A673 (cell line): ENCODE measurements around the gene DMC1. TPM values are rescaled to one million over a fixed set of nuclear protein-coding genes. Genes with fewer than 3 reads are reported as not detected.

Experiments used
- BruUV-seq: library from RNA; stranded (reverse); fragments of 400-500 nt; replicated peaks from 2 replicates; lab custom pipeline; 2021; lab: Mats Ljungman, UMichigan
- CTCF ChIA-PET: fragments of 300-600 bp; sonication (Branson Sonifier 250); formaldehyde crosslinking; loops from one replicate; lab custom pipeline; 2022; ENCODE audit warnings: antibody characterized with exemption; lab: Charles Lee
- POLR2A ChIA-PET: fragments of 300-600 bp; sonication (Branson Sonifier 250); formaldehyde crosslinking; loops from one replicate; lab custom pipeline; 2022; ENCODE audit warnings: antibody characterized with exemption; ENCODE audit not compliant: low non-redundant PET; lab: Charles Lee
- DNase-seq: peaks from one replicate; pipeline ENCODE4 v3.0.0-alpha.2; 2015; ENCODE audit warnings: low spot score
- H3K27ac ChIP-seq: fragments of 200-600 bp; sonication (generic); 2 replicates; pipeline ENCODE4 v1.5.1; 2016; ENCODE audit warnings: mixed run types, low read depth, mild to moderate bottlenecking, mixed read lengths, antibody characterized with exemption, low read length; ENCODE audit not compliant: poor library complexity, severe bottlenecking
- H3K27me3 ChIP-seq: fragments of 200-600 bp; sonication (generic); replicated peaks from 2 replicates; pipeline ENCODE4 v1.6.1; 2017; ENCODE audit warnings: mixed run types, low read depth, mild to moderate bottlenecking, mixed read lengths, antibody characterized with exemption, low read length; ENCODE audit not compliant: insufficient read depth, poor library complexity
- H3K36me3 ChIP-seq: fragments of 200-600 bp; sonication (generic); 2 replicates; pipeline ENCODE4 v1.6.1; 2016; ENCODE audit warnings: mixed run types, mild to moderate bottlenecking, mixed read lengths, antibody characterized with exemption, low read length; ENCODE audit not compliant: insufficient read depth, poor library complexity, severe bottlenecking
- H3K4me1 ChIP-seq: fragments of 200-600 bp; sonication (generic); 2 replicates; pipeline ENCODE4 v1.6.1; 2017; ENCODE audit warnings: mixed run types, mild to moderate bottlenecking, mixed read lengths, antibody characterized with exemption, low read length; ENCODE audit not compliant: insufficient read depth, poor library complexity, severe bottlenecking
- H3K4me3 ChIP-seq: fragments of 200-600 bp; sonication (generic); 2 replicates; pipeline ENCODE4 v1.5.1; 2016; ENCODE audit warnings: low read depth, mixed run types, mild to moderate bottlenecking, mixed read lengths, low read length; ENCODE audit not compliant: poor library complexity, severe bottlenecking
- H3K9me3 ChIP-seq: fragments of 200-600 bp; sonication (generic); 2 replicates; pipeline ENCODE4 v1.6.1; 2016; ENCODE audit warnings: mixed run types, low read depth, mild to moderate bottlenecking, mixed read lengths, antibody characterized with exemption, low read length; ENCODE audit not compliant: poor library complexity, severe bottlenecking
- CTCF ChIP-seq: fragments of 300-800, 200-600 bp; sonication (generic); conservative IDR thresholded peaks from 2 replicates; pipeline ENCODE4 v1.5.1; 2017; ENCODE audit warnings: low read depth, mild to moderate bottlenecking, antibody characterized with exemption, low read length, moderate library complexity, mixed read lengths
- EZH2 ChIP-seq: fragments of 200-600 bp; sonication (generic); IDR thresholded peaks from 2 replicates; pipeline ENCODE4 v1.6.1; 2017; ENCODE audit warnings: borderline replicate concordance, low read depth, mild to moderate bottlenecking, mixed read lengths, antibody characterized with exemption, low read length; ENCODE audit not compliant: poor library complexity, severe bottlenecking
- intact Hi-C: fragments of 100-400 bp; cut with micrococcal nuclease; formaldehyde crosslinking; loops from one replicate; pipeline ENCODE4 v1.10.0; 2022; ENCODE audit not compliant: unreplicated experiment
- total RNA-seq: library from RNA; stranded (reverse); gene quantifications from 2 replicates; pipeline ENCODE4 v1.2.3, GENCODE V29; 2021

Gene DMC1
- total RNA-seq, 1 experiment from 2014 or later = 2.3 TPM

GRCh38 chr22:38479096-38479837 is 90.7 kb downstream of the DMC1 start:
- H3K36me3 ChIP-seq = peaks cover 33% of the 10 kb centered on the region
- no peaks in the 10 kb centered on the region for H3K27me3 ChIP-seq
- POLR2A ChIA-PET = no interaction called here
- H3K4me1 ChIP-seq = peaks cover 7% of the 10 kb centered on the region
- no peak for DNase-seq
- intact Hi-C loops = no loop called here
- H3K4me3 ChIP-seq = no peak overlapping the region
- CTCF ChIA-PET = no interaction called here
- no TSS peak for BruUV-seq
- no peak overlapping the region for H3K27ac ChIP-seq
- H3K9me3 ChIP-seq = no peaks in the 10 kb centered on the region
- TF ChIP-seq CTCF = no peak
- TF ChIP-seq EZH2 = no peak

- no peak for DNase-seq
- POLR2A ChIA-PET = no interaction called here
- intact Hi-C loops = no loop called here
- Histone ChIP-seq H3K9me3 (no peaks in the 10 kb centered on the region), H3K4me1 (peaks cover 7% of the 10 kb centered on the region), H3K4me3 (no peak overlapping the region), H3K27ac (no peak overlapping the region), H3K36me3 (peaks cover 17% of the 10 kb centered on the region), H3K27me3 (no peaks in the 10 kb centered on the region)
- TF ChIP-seq EZH2 (no peak), CTCF (no peak)
- CTCF ChIA-PET = no interaction called here
- no TSS peak for BruUV-seq
Measured at GRCh38 chr22:38477585-38477984, 92.4 kb downstream of the DMC1 start.

- H3K27me3 ChIP-seq = no peaks in the 10 kb centered on the region
- TF ChIP-seq CTCF (no peak), EZH2 (no peak)
Measured at GRCh38 chr22:38474003-38474607, 95.9 kb downstream of the DMC1 start.

More at GRCh38 chr22:38474003-38474607, 95.9 kb downstream of the DMC1 start:
- ChIA-PET CTCF (no interaction called here), POLR2A (no interaction called here)
- intact Hi-C loops = no loop called here
- peaks cover 3% of the 10 kb centered on the region for H3K4me1 ChIP-seq
- no TSS peak for BruUV-seq
- DNase-seq = no peak
- no peak overlapping the region for H3K27ac ChIP-seq
- no peak overlapping the region for H3K4me3 ChIP-seq
- H3K9me3 ChIP-seq = no peaks in the 10 kb centered on the region
- H3K36me3 ChIP-seq = no peaks in the 10 kb centered on the region
